H4 (cell line): Measurements from ENCODE around the gene MED12L. TPM values are rescaled to one million over a fixed set of nuclear protein-coding genes. Genes with fewer than 3 reads are reported as not detected.
"Not testable (repeated sequence)": the region's sequence is repeated elsewhere in the genome, so short reads cannot be mapped to it uniquely, and the experiment has no call there.

Source experiments
- DNase-seq: peaks from one replicate; pipeline ENCODE4 v3.0.0-alpha.2; 2015; ENCODE audit warnings: low spot score
- total RNA-seq: library from RNA; depleted of rRNA; stranded (reverse); fragments of >200 nt; shearing (Covaris generic); gene quantifications from 2 replicates; pipeline ENCODE4 v1.2.3, GENCODE V29; 2014

Gene MED12L
- total RNA-seq, 1 experiment from 2014 or later: 1.4 TPM

- DNase-seq: no peak
Observed at GRCh38 chr3:151206201-151206600, 120.7 kb downstream of the MED12L start.

- no peak for DNase-seq
Observed at GRCh38 chr3:151209654-151210053, 124.2 kb downstream of the MED12L start.

GRCh38 chr3:151210676-151211381, 125.4 kb downstream of the MED12L start:
- no peak for DNase-seq

- no peak for DNase-seq
Observed at GRCh38 chr3:151213151-151213550, 127.7 kb downstream of the MED12L start.

GRCh38 chr3:151213881-151214280, 128.4 kb downstream of the MED12L start:
- DNase-seq: no peak

- no peak for DNase-seq
Observed at GRCh38 chr3:151214459-151214858, 129.0 kb downstream of the MED12L start.

GRCh38 chr3:151216641-151217607, 131.5 kb downstream of the MED12L start:
- no peak for DNase-seq

GRCh38 chr3:151218136-151218535, 132.7 kb downstream of the MED12L start:
- no peak for DNase-seq

GRCh38 chr3:151219056-151219455, 133.6 kb downstream of the MED12L start:
- no peak for DNase-seq

GRCh38 chr3:151224268-151224866, 138.9 kb downstream of the MED12L start:
- no peak for DNase-seq

- DNase-seq: no peak
Observed at GRCh38 chr3:151225040-151225975, 139.8 kb downstream of the MED12L start.

GRCh38 chr3:151226088-151226563, 140.7 kb downstream of the MED12L start:
- DNase-seq: peak; percentile 39

- no peak for DNase-seq
Observed at GRCh38 chr3:151226825-151227224, 141.4 kb downstream of the MED12L start.

- DNase-seq: peak; percentile 10
Observed at GRCh38 chr3:151227266-151227806, 141.9 kb downstream of the MED12L start.

GRCh38 chr3:151227807-151228665, 142.6 kb downstream of the MED12L start:
- DNase-seq: peak; percentile 78

GRCh38 chr3:151228666-151229040, 143.2 kb downstream of the MED12L start:
- peak; percentile 18 for DNase-seq

GRCh38 chr3:151230646-151231045, 145.2 kb downstream of the MED12L start:
- no peak for DNase-seq

- DNase-seq: not testable (repeated sequence)
Observed at GRCh38 chr3:151232403-151232802, 146.9 kb downstream of the MED12L start.

- DNase-seq: no peak
Observed at GRCh38 chr3:151232991-151233390, 147.5 kb downstream of the MED12L start.

GRCh38 chr3:151234825-151235224, 149.4 kb downstream of the MED12L start:
- no peak for DNase-seq
